Fibroblast of skin of right quadriceps (primary cell): ENCODE results near the gene ZSWIM8.

ENCODE experiments used
- DNase-seq: peaks from one replicate; pipeline ENCODE4 v3.0.0-alpha.2; 2013

Gene ZSWIM8

GRCh38 chr10:73848821-73849489 is 63.5 kb downstream of the ZSWIM8 start:
- peak; percentile 82 for DNase-seq

- peak; percentile 27 for DNase-seq
These were observed 64.8 kb downstream of the ZSWIM8 start for GRCh38 chr10:73850211-73850610.

DNA sequence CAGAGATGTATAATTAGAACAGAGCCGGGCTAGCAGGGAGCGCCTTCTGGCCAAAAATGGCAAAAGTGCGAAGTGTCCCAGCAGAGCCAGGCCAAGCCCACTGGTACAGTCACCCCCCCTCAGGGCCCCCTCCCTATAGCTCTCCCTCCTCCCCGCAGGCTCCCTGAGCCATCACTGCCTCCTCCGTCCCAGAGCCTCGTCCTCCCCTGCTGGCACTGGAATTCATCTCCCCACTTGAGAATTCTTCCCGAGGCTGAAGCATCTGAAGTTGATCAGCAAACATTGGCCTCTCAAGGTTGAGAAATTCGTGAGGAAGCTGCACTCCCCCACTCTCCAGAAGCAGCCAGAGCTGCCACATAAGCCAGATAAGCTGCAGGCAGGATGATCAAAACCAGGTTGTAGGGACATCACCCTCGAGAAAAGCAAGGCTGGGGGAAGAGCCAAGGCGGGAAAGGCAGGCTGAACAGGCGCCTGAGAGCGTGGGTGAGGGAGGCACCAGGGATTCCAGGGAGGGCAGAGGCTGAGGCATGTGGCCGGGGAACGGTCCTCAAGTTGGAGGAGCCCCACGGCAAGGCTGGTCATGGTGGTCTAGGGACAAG is 65.6 kb downstream of the ZSWIM8 start:
- peak; percentile 98 for DNase-seq
